K562 (cell line): ENCODE data around the gene SYF2. TPM values are rescaled to one million over a fixed set of nuclear protein-coding genes. Genes with fewer than 3 reads are reported as not detected.

Experiments
- BHLHE40 ChIP-seq: IDR thresholded peaks from 2 replicates; pipeline ENCODE4 v1.6.1; 2011; ENCODE audit warnings: low read length, improper control_type of control experiment
- CCNT2 ChIP-seq: IDR thresholded peaks from 2 replicates; pipeline ENCODE4 v1.6.1; 2011; ENCODE audit warnings: borderline replicate concordance, low read depth, mild to moderate bottlenecking, moderate library complexity, mixed read lengths, low read length; ENCODE audit not compliant: insufficient read length; ENCODE audit errors: extremely low read depth
- CREB3 ChIP-seq: fragments of 450-650 bp; conservative IDR thresholded peaks from 2 replicates; pipeline ENCODE4 v1.6.1; 2016; ENCODE audit warnings: missing genetic modification characterization, low read depth, mild to moderate bottlenecking, missing compliant biosample characterization, moderate library complexity
- ELK1 ChIP-seq: sonication (generic); formaldehyde crosslinking; IDR thresholded peaks from 2 replicates; pipeline ENCODE4 v1.8.1; 2022; ENCODE audit warnings: missing genetic modification reagents
- FOXK2 ChIP-seq, 2 experiments: fragments of 450-650 bp; IDR thresholded peaks in 1 of 2; conservative IDR thresholded peaks in 1 of 2; 2 replicates each; pipeline ENCODE4 v1.6.1; 2016; ENCODE audit warnings: low read depth in 2 of 2, mild to moderate bottlenecking in 1 of 2
- IRF1 ChIP-seq: sonication (generic); formaldehyde crosslinking; IDR thresholded peaks from 2 replicates; pipeline ENCODE4 v1.8.0; 2022; ENCODE audit warnings: missing genetic modification reagents, mild to moderate bottlenecking, borderline replicate concordance
- MEF2A ChIP-seq: IDR thresholded peaks from 2 replicates; pipeline ENCODE4 v1.6.1; 2011; ENCODE audit warnings: low read depth, mild to moderate bottlenecking, low read length, moderate library complexity; ENCODE audit not compliant: control insufficient read depth
- NCOA4 ChIP-seq: fragments of 450-650 bp; IDR thresholded peaks from 2 replicates; pipeline ENCODE4 v1.6.1; 2018; ENCODE audit warnings: mild to moderate bottlenecking; ENCODE audit not compliant: partially characterized antibody
- NFIC ChIP-seq: fragments of 450-650 bp; IDR thresholded peaks from 2 replicates; pipeline ENCODE4 v1.6.1; 2017; ENCODE audit warnings: mild to moderate bottlenecking, inconsistent platforms
- POLR2AphosphoS5 ChIP-seq: IDR thresholded peaks from 2 replicates; pipeline ENCODE4 v1.6.1; 2011; ENCODE audit warnings: mild to moderate bottlenecking, low read depth, low read length, moderate library complexity; ENCODE audit not compliant: control insufficient read depth, insufficient read depth
- RBM14 ChIP-seq: fragments of 200-400 bp; formaldehyde crosslinking; IDR thresholded peaks from 2 replicates; pipeline ENCODE4 v1.6.1; 2018; ENCODE audit warnings: low read depth, mild to moderate bottlenecking, low read length, moderate library complexity, borderline replicate concordance; ENCODE audit not compliant: insufficient read depth
- SAFB ChIP-seq: fragments of 200-400 bp; formaldehyde crosslinking; IDR thresholded peaks from 2 replicates; pipeline ENCODE4 v1.6.1; 2017; ENCODE audit warnings: low read depth, low read length, borderline replicate concordance
- ZBTB12 ChIP-seq: fragments of 250-450 bp; sonication (Bioruptor Pico); IDR thresholded peaks from 2 replicates; pipeline ENCODE4 v1.4.0; 2020
- ZNF12 ChIP-seq: sonication (generic); formaldehyde crosslinking; IDR thresholded peaks from 2 replicates; pipeline ENCODE4 v1.4.0; 2020; ENCODE audit warnings: mild to moderate bottlenecking, missing genetic modification reagents
- ZNF165 ChIP-seq: fragments of 250-450 bp; sonication (Bioruptor Pico); IDR thresholded peaks from 2 replicates; pipeline ENCODE4 v1.4.0; 2020; ENCODE audit warnings: borderline replicate concordance
- ZNF584 ChIP-seq: fragments of 200-800 bp; sonication (Bioruptor generic); IDR thresholded peaks from 2 replicates; pipeline ENCODE4 v1.6.1; 2016; ENCODE audit warnings: low read depth, mild to moderate bottlenecking, missing genetic modification characterization, missing compliant biosample characterization
- polyA plus RNA-seq, 8 experiments: library from polyadenylated mRNA; depleted of rRNA in 4 of 8; stranded (reverse) in 5 of 8; unstranded in 3 of 8; fragments of >200 nt; fragmentation: Nextera tagmentation in 2 of 8; fragmentation: Illumina TruSeq in 1 of 8; extraction: Ambion mirVana in 2 of 8; extraction: Trizol in 1 of 8; gene quantifications; 2 replicates each; pipeline versions ENCODE4 v1.2.1 to v1.2.3, GENCODE V29; 2011 to 2014; ENCODE audit warnings: inconsistent platforms in 1 of 8, missing spikeins in 1 of 8
- total RNA-seq, 7 experiments: library from RNA; depleted of rRNA in 6 of 7; stranded (reverse); fragments of >200 nt in 6 of 7; fragmentation: Illumina TruSeq in 2 of 7; extraction: Trizol in 2 of 7; gene quantifications; 2 replicates each; pipeline versions ENCODE4 v1.2.1 to v1.2.3, GENCODE V29; 2011 to 2021; ENCODE audit warnings: low replicate concordance in 1 of 7
- TF ChIP-seq, protein P1 (sequence below): fragments of 450-650 bp; conservative IDR thresholded peaks from 2 replicates; pipeline ENCODE4 v1.6.1; 2016; ENCODE audit warnings: missing genetic modification characterization, low read depth, mild to moderate bottlenecking, control low read depth, missing compliant biosample characterization
- TF ChIP-seq, protein P2 (sequence below): fragments of 250-450 bp; sonication (Bioruptor Pico); IDR thresholded peaks from 2 replicates; pipeline ENCODE4 v1.8.0; 2021; ENCODE audit warnings: borderline replicate concordance, mild to moderate bottlenecking, moderate library complexity; ENCODE audit not compliant: poor library complexity, severe bottlenecking
- TF ChIP-seq, protein P3 (sequence below): sonication (generic); formaldehyde crosslinking; IDR thresholded peaks from 2 replicates; pipeline ENCODE4 v1.8.0; 2023; ENCODE audit warnings: mild to moderate bottlenecking, missing genetic modification reagents

SYF2 gene
- total and polyA plus RNA-seq, 9 of the 15 experiments (the other 6 are each of a cell fraction or from before 2014, with no cell fraction given): 20.9 to 69.0 (median 43.2) TPM

DNA sequence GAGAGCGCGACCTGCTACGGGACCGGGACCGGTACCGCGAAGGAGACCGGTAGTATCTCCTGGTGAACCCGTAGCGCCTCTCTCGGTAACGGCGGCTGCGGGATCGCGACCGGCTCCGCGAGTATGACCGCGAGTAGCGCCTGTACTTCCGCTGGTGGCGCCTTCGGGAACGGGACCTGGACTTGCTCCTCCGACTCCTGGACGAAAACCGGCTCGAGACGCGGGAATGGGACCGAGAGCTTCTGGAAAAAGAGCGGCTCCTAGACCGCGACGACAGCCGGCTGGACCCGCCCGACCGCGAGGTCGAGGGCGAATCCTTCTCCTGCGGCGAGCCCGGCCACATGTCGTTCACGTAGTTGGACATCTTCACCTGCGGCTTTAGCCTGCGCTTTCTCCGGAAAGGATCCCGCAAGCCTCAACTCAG lies 14.3 kb upstream of the SYF2 start (continued):
- TF ChIP-seq, protein P1, sequence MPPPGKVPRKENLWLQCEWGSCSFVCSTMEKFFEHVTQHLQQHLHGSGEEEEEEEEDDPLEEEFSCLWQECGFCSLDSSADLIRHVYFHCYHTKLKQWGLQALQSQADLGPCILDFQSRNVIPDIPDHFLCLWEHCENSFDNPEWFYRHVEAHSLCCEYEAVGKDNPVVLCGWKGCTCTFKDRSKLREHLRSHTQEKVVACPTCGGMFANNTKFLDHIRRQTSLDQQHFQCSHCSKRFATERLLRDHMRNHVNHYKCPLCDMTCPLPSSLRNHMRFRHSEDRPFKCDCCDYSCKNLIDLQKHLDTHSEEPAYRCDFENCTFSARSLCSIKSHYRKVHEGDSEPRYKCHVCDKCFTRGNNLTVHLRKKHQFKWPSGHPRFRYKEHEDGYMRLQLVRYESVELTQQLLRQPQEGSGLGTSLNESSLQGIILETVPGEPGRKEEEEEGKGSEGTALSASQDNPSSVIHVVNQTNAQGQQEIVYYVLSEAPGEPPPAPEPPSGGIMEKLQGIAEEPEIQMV (tag): no peak
- TF ChIP-seq MEF2A (no peak), CREB3 (tag) (no peak), IRF1 (no peak), ZNF165 (CRISPR knock-in tag) (no peak), POLR2AphosphoS5 (no peak), RBM14 (no peak; the same call in 1 of the 2 replicates), ZNF584 (CRISPR knock-in tag) (no peak), ZNF12 (CRISPR knock-in tag) (peak; percentile 5; the same call in 1 of the 2 replicates), ELK1 (CRISPR knock-in tag) (no peak), ZBTB12 (CRISPR knock-in tag) (no peak), BHLHE40 (no peak), SAFB (peak; percentile 70; the same call in 1 of the 2 replicates), FOXK2 (conservative IDR thresholded peaks at IDR 0.05 in 1 of 2, IDR thresholded peaks at IDR 0.05 in 1 of 2; ENCODE audit: low read depth in 2 of 2) (no peak), CCNT2 (no peak), NFIC (no peak), NCOA4 (no peak)
- TF ChIP-seq, protein P2, sequence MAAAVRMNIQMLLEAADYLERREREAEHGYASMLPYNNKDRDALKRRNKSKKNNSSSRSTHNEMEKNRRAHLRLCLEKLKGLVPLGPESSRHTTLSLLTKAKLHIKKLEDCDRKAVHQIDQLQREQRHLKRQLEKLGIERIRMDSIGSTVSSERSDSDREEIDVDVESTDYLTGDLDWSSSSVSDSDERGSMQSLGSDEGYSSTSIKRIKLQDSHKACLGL (CRISPR knock-in tag): no peak
- TF ChIP-seq, protein P3, sequence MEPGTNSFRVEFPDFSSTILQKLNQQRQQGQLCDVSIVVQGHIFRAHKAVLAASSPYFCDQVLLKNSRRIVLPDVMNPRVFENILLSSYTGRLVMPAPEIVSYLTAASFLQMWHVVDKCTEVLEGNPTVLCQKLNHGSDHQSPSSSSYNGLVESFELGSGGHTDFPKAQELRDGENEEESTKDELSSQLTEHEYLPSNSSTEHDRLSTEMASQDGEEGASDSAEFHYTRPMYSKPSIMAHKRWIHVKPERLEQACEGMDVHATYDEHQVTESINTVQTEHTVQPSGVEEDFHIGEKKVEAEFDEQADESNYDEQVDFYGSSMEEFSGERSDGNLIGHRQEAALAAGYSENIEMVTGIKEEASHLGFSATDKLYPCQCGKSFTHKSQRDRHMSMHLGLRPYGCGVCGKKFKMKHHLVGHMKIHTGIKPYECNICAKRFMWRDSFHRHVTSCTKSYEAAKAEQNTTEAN: no peak
